GM21717 (cell line): ENCODE measurements around the gene CCDC146.
"Not testable (repeated sequence)": the region's sequence is repeated elsewhere in the genome, so short reads cannot be mapped to it uniquely, and the experiment has no call there.

Experiments
- ATAC-seq: cut with Tn5 transposase; IDR thresholded peaks from one replicate; pipeline ENCODE4 v1.9.1; 2021; ENCODE audit warnings: mild to moderate bottlenecking, moderate library complexity; ENCODE audit not compliant: unreplicated experiment

CCDC146 gene

GRCh38 chr7:77121860-77122681 lies at the start of gene CCDC146:
TSS of gene CCDC146 (plus strand) at chr7:77122615. CDS start at chr7:77167669, 45,054 bp downstream.
- ATAC-seq = peak; percentile 98

GRCh38 chr7:77074786-77075396 lies 47.5 kb upstream of the CCDC146 start:
- ATAC-seq = not testable (repeated sequence)

- not testable (repeated sequence) for ATAC-seq
Observed at GRCh38 chr7:77077060-77077459, 45.4 kb upstream of the CCDC146 start.

- not testable (repeated sequence) for ATAC-seq
Observed at GRCh38 chr7:77079112-77079511, 43.3 kb upstream of the CCDC146 start.

GRCh38 chr7:77079624-77080023 lies 42.8 kb upstream of the CCDC146 start:
- ATAC-seq = not testable (repeated sequence)

- ATAC-seq = not testable (repeated sequence)
Observed at GRCh38 chr7:77080236-77080635, 42.2 kb upstream of the CCDC146 start.

GRCh38 chr7:77082192-77082591 lies 40.2 kb upstream of the CCDC146 start:
- not testable (repeated sequence) for ATAC-seq

GRCh38 chr7:77092301-77092700 lies 30.1 kb upstream of the CCDC146 start:
- not testable (repeated sequence) for ATAC-seq

- not testable (repeated sequence) for ATAC-seq
Observed at GRCh38 chr7:77100501-77100900, 21.9 kb upstream of the CCDC146 start.

- not testable (repeated sequence) for ATAC-seq
Observed at GRCh38 chr7:77101187-77101586, 21.2 kb upstream of the CCDC146 start.

- not testable (repeated sequence) for ATAC-seq
Observed at GRCh38 chr7:77102671-77103070, 19.7 kb upstream of the CCDC146 start.

- ATAC-seq = not testable (repeated sequence)
Observed at GRCh38 chr7:77105904-77106303, 16.5 kb upstream of the CCDC146 start.

GRCh38 chr7:77107659-77108058 lies 14.8 kb upstream of the CCDC146 start:
- ATAC-seq = not testable (repeated sequence)

- not testable (repeated sequence) for ATAC-seq
Observed at GRCh38 chr7:77108362-77108761, 14.1 kb upstream of the CCDC146 start.

- not testable (repeated sequence) for ATAC-seq
Observed at GRCh38 chr7:77112719-77113306, 9.6 kb upstream of the CCDC146 start.

GRCh38 chr7:77125486-77125885 lies 3.1 kb downstream of the CCDC146 start:
- ATAC-seq = not testable (repeated sequence)

GRCh38 chr7:77127009-77127408 lies 4.6 kb downstream of the CCDC146 start:
- ATAC-seq = not testable (repeated sequence)

- peak; percentile 78 for ATAC-seq
Observed at GRCh38 chr7:77128582-77129410, 6.4 kb downstream of the CCDC146 start.

- ATAC-seq = not testable (repeated sequence)
Observed at GRCh38 chr7:77131781-77132180, 9.4 kb downstream of the CCDC146 start.

- not testable (repeated sequence) for ATAC-seq
Observed at GRCh38 chr7:77138668-77139067, 16.3 kb downstream of the CCDC146 start.

- ATAC-seq = not testable (repeated sequence)
Observed at GRCh38 chr7:77140291-77140690, 17.9 kb downstream of the CCDC146 start.
